IMR-90 (cell line): Measurements from ENCODE around the gene ZNHIT2. TPM values are rescaled to one million over a fixed set of nuclear protein-coding genes. Genes with fewer than 3 reads are reported as not detected.

Experiments
- ATAC-seq: fragments of 200-7000 bp; cut with Tn5 transposase; 2 replicates; pipeline ENCODE4 v1.9.1; 2020; ENCODE audit warnings: low read depth, mild to moderate bottlenecking, moderate library complexity
- BruUV-seq: library from RNA; stranded (reverse); fragments of 400-500 nt; replicated peaks from 2 replicates; lab custom pipeline; 2021; lab: Mats Ljungman, UMichigan
- CTCF ChIA-PET: fragments of 300-600 bp; formaldehyde crosslinking; extraction: SDS; loops from one replicate; lab custom pipeline; 2021; ENCODE audit warnings: antibody characterized with exemption; lab: Yijun Ruan, JAX
- POLR2A ChIA-PET: fragments of 300-600 bp; sonication (Branson Sonifier 250); formaldehyde crosslinking; loops from one replicate; lab custom pipeline; 2022; ENCODE audit warnings: antibody characterized with exemption; ENCODE audit not compliant: unreplicated experiment; lab: Charles Lee
- DNase-seq: peaks from one replicate; pipeline ENCODE4 v3.0.0; 2013
- H2AFZ ChIP-seq: replicated peaks from 2 replicates; pipeline ENCODE3; 2013; ENCODE audit warnings: low read length, mild to moderate bottlenecking; ENCODE audit not compliant: poor library complexity
- H2AK5ac ChIP-seq: 2 replicates; pipeline ENCODE4 v1.6.1; 2013; ENCODE audit warnings: low read depth, low read length, inconsistent platforms
- H2AK9ac ChIP-seq: replicated peaks from 2 replicates; pipeline ENCODE3; 2013; ENCODE audit warnings: mild to moderate bottlenecking, low read depth, low read length, moderate library complexity; ENCODE audit not compliant: poor library complexity
- H2BK120ac ChIP-seq: 2 replicates; pipeline ENCODE4 v1.6.1; 2013; ENCODE audit warnings: low read depth, low read length, inconsistent platforms
- H2BK15ac ChIP-seq: 3 replicates; pipeline ENCODE4 v1.6.1; 2013; ENCODE audit warnings: low read depth, low read length, inconsistent platforms
- H2BK20ac ChIP-seq: 2 replicates; pipeline ENCODE4 v1.6.1; 2013; ENCODE audit warnings: low read depth, mild to moderate bottlenecking, inconsistent platforms, low read length, moderate library complexity
- H2BK5ac ChIP-seq: 2 replicates; pipeline ENCODE4 v1.6.1; 2013; ENCODE audit warnings: mild to moderate bottlenecking, low read depth, low read length, inconsistent platforms; ENCODE audit not compliant: poor library complexity, severe bottlenecking
- H3K14ac ChIP-seq: replicated peaks from 2 replicates; pipeline ENCODE4 v1.6.1; 2013; ENCODE audit warnings: low read depth, low read length, inconsistent platforms
- H3K18ac ChIP-seq: 2 replicates; pipeline ENCODE4 v1.6.1; 2013; ENCODE audit warnings: low read depth, low read length, control low read depth
- H3K23ac ChIP-seq: 2 replicates; pipeline ENCODE4 v1.6.1; 2013; ENCODE audit warnings: low read depth, low read length, inconsistent platforms
- H3K27ac ChIP-seq: 2 replicates; pipeline ENCODE4 v1.5.1; 2013; ENCODE audit warnings: mild to moderate bottlenecking, control low read depth, low read length; ENCODE audit not compliant: insufficient read depth
- H3K27me3 ChIP-seq: 2 replicates; pipeline ENCODE4 v1.6.1; 2013; ENCODE audit warnings: low read length; ENCODE audit not compliant: control insufficient read depth, insufficient read depth
- H3K36me3 ChIP-seq: 2 replicates; pipeline ENCODE4 v1.6.1; 2013; ENCODE audit warnings: low read length, mixed read lengths; ENCODE audit not compliant: control insufficient read depth, insufficient read depth
- H3K4ac ChIP-seq: 2 replicates; pipeline ENCODE4 v1.6.1; 2013; ENCODE audit warnings: low read depth, low read length, inconsistent platforms
- H3K4me1 ChIP-seq: 2 replicates; pipeline ENCODE4 v1.6.1; 2013; ENCODE audit warnings: low read length, mixed read lengths; ENCODE audit not compliant: control insufficient read depth, insufficient read depth
- H3K4me2 ChIP-seq: 2 replicates; pipeline ENCODE4 v1.6.1; 2013; ENCODE audit warnings: low read depth, mild to moderate bottlenecking, control low read depth, low read length, moderate library complexity
- H3K4me3 ChIP-seq: 2 replicates; pipeline ENCODE4 v1.5.1; 2013; ENCODE audit warnings: low read depth, mild to moderate bottlenecking, control low read depth, low read length, moderate library complexity; ENCODE audit not compliant: insufficient read depth
- H3K56ac ChIP-seq: 2 replicates; pipeline ENCODE4 v1.6.1; 2013; ENCODE audit warnings: low read length, inconsistent platforms; ENCODE audit not compliant: insufficient read depth; ENCODE audit errors: extremely low read depth
- H3K79me1 ChIP-seq, 2 experiments: 2 replicates each; pipeline ENCODE4 v1.6.1; 2013; ENCODE audit warnings: low read length in 2 of 2, inconsistent platforms in 1 of 2, low read depth in 1 of 2
- H3K9ac ChIP-seq: 2 replicates; pipeline ENCODE4 v1.6.1; 2013; ENCODE audit warnings: low read depth, low read length, control low read depth
- H3K9me1 ChIP-seq: 2 replicates; pipeline ENCODE4 v1.6.1; 2013; ENCODE audit warnings: low read length, inconsistent platforms; ENCODE audit not compliant: insufficient read depth
- H3K9me3 ChIP-seq: 2 replicates; pipeline ENCODE4 v1.6.1; 2013; ENCODE audit warnings: low read length; ENCODE audit not compliant: control insufficient read depth, insufficient read depth
- H4K20me1 ChIP-seq: 2 replicates; pipeline ENCODE4 v1.6.1; 2013; ENCODE audit warnings: low read length, inconsistent platforms; ENCODE audit not compliant: insufficient read depth
- H4K5ac ChIP-seq: 2 replicates; pipeline ENCODE4 v1.6.1; 2013; ENCODE audit warnings: mild to moderate bottlenecking, low read depth, low read length, control low read depth
- H4K8ac ChIP-seq, 2 experiments: 2 replicates each; pipeline ENCODE4 v1.6.1; 2013; ENCODE audit warnings: low read depth in 2 of 2, low read length in 2 of 2, control low read depth in 1 of 2, inconsistent platforms in 1 of 2
- H4K91ac ChIP-seq: 2 replicates; pipeline ENCODE4 v1.6.1; 2013; ENCODE audit warnings: low read depth, low read length, inconsistent platforms; ENCODE audit not compliant: insufficient read depth
- CTCF ChIP-seq: conservative IDR thresholded peaks from 2 replicates; pipeline ENCODE4 v1.5.1; 2012; ENCODE audit warnings: mild to moderate bottlenecking, low read depth, low read length, improper control_type of control experiment
- RCOR1 ChIP-seq: IDR thresholded peaks from 2 replicates; pipeline ENCODE4 v1.6.1; 2012; ENCODE audit warnings: mild to moderate bottlenecking, low read length, improper control_type of control experiment; ENCODE audit not compliant: insufficient replicate concordance
- USF2 ChIP-seq: fragments of 150-350 bp; IDR thresholded peaks from 2 replicates; pipeline ENCODE4 v1.6.1; 2017; ENCODE audit warnings: mild to moderate bottlenecking, antibody characterized with exemption, low read length, low read depth
- WGBS, 2 experiments: methylation state at CpG; one replicate each; pipeline versions ENCODE4 v1.1.5 to v1.1.7; 2013; ENCODE audit warnings: missing lambda C conversion rate in 2 of 2; ENCODE audit not compliant: insufficient read length in 1 of 2; ENCODE audit errors: extremely low coverage in 2 of 2; 5-methylcytosine and 5-hydroxymethylcytosine counted together
- dilution Hi-C: fragments of 300-500 bp; cut with HindIII; formaldehyde crosslinking; loops from one replicate; pipeline ENCODE4 v1.14.3; 2018; ENCODE audit warnings: low sequenced_read_pairs; ENCODE audit not compliant: unreplicated experiment
- in situ Hi-C: fragments of 300-500 bp; cut with MboI; formaldehyde crosslinking; loops from 3 replicates; pipeline ENCODE4 v1.14.3; 2019; ENCODE audit warnings: low sequenced_read_pairs, inconsistent platforms, mixed read lengths
- intact Hi-C: fragments of 100-400 bp; cut with micrococcal nuclease; formaldehyde crosslinking; loops from 2 replicates; pipeline ENCODE4 v1.10.0; 2022
- polyA plus RNA-seq, 3 experiments: library from polyadenylated mRNA; depleted of rRNA; stranded (reverse); fragments of >200 nt; gene quantifications; 2 replicates each; pipeline ENCODE4 v1.2.3, GENCODE V29; 2012; ENCODE audit warnings: low replicate concordance in 1 of 3
- total RNA-seq: library from RNA; depleted of rRNA; stranded (reverse); fragments of >200 nt; gene quantifications from 2 replicates; pipeline ENCODE4 v1.2.3, GENCODE V29; 2012
- TF ChIP-seq, protein P1 (sequence below): fragments of 150-350 bp; IDR thresholded peaks from 2 replicates; pipeline ENCODE4 v1.6.1; 2016; ENCODE audit warnings: low read depth, mild to moderate bottlenecking, low read length, moderate library complexity, borderline replicate concordance

Gene ZNHIT2
- total and polyA plus RNA-seq, 2 of the 4 experiments (the other 2 are of a cell fraction), result 3.9 to 5.9 TPM

GRCh38 chr11:65159012-65159411, 41.5 kb upstream of the ZNHIT2 start:
- Histone ChIP-seq H3K9me1 (no peaks in the 10 kb centered on the region), H3K4ac (no peak overlapping the region), H4K91ac (no peak overlapping the region), H3K36me3 (no peaks in the 10 kb centered on the region), H3K14ac (no peak overlapping the region), H4K20me1 (no peaks in the 10 kb centered on the region), H3K9me3 (no peaks in the 10 kb centered on the region), H3K23ac (no peak overlapping the region), H3K27ac (no peak overlapping the region), H3K27me3 (0 out of 2 replicates have a peak, but pooled peaks cover 2% of the 10 kb centered on the region), H3K4me3 (no peak overlapping the region), H3K56ac (no peak overlapping the region), H3K79me1 (no peaks in the 10 kb centered on the region), H2BK15ac (no peak overlapping the region), H2AK9ac (no peak overlapping the region), H2BK20ac (no peak overlapping the region), H2AK5ac (no peak overlapping the region), H3K4me2 (no peak overlapping the region), H4K8ac (no peak overlapping the region), H4K5ac (no peak overlapping the region), H2BK5ac (no peak overlapping the region), H3K4me1 (no peaks in the 10 kb centered on the region), H3K18ac (no peak overlapping the region), H2AFZ (no peak overlapping the region), H3K9ac (no peak overlapping the region), H2BK120ac (no peak overlapping the region)
- ATAC-seq, result no peak
- DNase-seq, result no peak
- BruUV-seq, result no TSS peak
- in situ Hi-C loops, result no loop called here
- WGBS, 2 experiments, result no CpG with 5 or more reads among the region's 5 CpGs
- intact Hi-C loops, result no loop called here
- dilution Hi-C loops, result no loop called here
- TF ChIP-seq, protein P1, sequence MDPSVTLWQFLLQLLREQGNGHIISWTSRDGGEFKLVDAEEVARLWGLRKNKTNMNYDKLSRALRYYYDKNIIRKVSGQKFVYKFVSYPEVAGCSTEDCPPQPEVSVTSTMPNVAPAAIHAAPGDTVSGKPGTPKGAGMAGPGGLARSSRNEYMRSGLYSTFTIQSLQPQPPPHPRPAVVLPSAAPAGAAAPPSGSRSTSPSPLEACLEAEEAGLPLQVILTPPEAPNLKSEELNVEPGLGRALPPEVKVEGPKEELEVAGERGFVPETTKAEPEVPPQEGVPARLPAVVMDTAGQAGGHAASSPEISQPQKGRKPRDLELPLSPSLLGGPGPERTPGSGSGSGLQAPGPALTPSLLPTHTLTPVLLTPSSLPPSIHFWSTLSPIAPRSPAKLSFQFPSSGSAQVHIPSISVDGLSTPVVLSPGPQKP, result no peak
- TF ChIP-seq CTCF (no peak), USF2 (no peak), RCOR1 (no peak)
- ChIA-PET POLR2A (no interaction called here), CTCF (no interaction called here)
